Activated T-helper 9 cell treated with anti-CD3 and anti-CD28 coated beads, Interleukin-2, amount 50 U/mL, for 16 hours (primary cell): ENCODE data around the gene DGKI.

Experiments
- DNase-seq: peaks from one replicate; pipeline ENCODE4 v3.0.0-alpha.2; 2020; ENCODE audit warnings: low read depth

DGKI gene

DNA sequence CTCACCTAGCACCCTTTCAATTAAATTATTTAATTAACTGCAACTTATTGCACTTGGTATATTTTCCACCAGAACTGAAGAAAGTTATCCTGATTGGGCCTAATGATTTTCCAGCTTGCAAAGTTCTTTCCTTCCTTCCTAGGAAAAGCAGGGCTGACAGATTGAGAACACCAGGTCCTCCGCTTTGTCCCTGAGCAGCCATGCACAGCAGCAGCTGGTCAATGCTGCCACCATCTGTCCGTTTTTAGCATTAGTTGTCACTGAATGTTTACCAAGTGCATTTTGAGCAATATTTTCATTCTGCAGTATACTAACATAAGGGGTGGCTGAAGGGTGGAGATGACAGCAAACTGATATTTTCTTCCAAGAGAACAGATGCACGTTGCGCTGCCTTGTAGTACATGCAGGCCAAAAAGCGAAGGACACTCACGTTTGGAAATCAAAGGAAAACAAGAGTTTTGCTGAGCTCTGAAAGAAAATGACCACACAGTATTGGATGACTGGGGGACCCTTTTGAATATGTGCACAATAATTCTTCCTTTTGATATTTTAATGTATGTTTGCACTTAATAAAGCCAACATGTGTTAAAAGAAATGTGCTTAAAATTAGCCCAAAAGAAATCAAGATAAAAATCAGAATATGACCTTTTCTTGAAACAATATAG lies 254.4 kb downstream of the DGKI start:
- no peak for DNase-seq

DNA sequence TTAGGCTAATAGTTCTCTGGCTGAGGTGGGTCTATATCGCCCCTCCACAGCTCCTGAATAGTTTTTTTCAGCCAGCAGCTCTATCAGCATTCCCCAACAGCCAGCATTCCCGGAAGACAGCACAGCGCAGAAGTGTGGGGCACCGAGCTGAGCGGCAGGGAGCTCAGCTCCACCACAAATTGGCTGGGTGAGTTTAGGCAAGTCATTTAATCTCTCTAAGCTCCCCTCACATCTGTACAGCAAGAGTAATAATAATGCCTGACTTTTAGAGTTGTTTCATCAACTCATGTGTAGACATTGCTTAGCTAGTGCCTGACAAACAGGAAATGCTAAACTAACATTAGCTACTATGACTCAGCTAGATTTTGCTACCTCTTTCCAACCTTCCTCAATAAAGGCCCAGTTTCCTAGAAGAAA lies 255.3 kb downstream of the DGKI start:
- DNase-seq, result no peak

DNA sequence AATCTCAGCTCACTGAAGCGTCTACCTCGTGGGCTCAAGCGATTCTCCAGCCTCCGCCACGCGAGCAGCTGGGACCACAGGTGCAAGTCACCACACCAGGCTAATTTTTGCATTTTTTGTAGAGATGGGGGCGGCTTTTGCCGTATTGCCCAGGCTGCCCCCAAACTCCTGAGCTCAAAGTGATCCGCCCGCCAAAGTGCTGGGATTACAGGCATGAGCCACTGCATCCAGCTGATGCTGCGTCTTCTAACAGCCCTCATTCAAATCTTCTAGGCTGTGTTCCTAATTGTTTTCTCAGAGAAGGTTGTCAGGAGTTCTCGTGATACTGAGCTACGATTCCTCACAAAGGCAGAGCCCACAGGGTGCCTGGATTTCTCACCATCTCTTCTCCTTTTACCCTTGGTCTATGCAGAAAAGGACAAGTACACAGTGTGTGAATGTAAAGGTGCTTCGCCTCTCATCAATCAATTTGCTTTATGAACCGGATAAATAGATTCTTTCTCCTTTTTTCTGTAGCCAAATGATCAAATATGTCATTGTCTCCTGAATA lies 255.9 kb downstream of the DGKI start:
- DNase-seq, result no peak

DNA sequence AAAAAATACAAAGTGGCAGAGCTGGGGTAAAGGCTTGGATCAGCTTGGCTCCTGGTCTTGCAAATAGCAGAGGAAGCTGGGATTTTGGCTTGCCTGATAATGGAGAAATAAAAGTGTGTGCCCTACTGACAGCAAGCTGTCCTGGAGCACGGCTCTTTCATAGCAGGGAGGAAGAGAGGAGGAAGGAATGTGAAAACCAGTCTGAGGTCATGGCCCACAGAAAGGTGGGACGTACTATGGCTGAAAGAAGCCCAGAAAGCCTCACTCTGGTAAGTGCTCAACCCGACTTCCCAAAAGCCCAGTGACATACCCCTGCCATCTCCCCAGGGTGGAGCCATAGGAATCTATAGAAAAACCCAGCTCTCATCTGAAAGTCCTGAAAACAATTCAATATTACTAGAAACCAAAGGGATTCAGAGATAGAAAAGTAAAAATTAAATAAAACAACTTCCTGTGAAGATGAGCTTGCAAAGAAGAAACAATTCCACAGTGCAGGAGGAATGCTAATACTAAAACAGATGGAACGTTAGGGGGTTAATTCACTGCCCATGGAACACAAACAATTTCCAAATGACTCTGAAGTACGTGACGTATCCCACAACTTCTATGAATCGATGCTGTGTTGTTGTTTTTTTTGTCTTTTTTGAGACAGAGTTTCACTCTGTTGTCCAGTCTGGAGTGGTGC lies 256.6 kb downstream of the DGKI start:
- DNase-seq, result no peak

DNA sequence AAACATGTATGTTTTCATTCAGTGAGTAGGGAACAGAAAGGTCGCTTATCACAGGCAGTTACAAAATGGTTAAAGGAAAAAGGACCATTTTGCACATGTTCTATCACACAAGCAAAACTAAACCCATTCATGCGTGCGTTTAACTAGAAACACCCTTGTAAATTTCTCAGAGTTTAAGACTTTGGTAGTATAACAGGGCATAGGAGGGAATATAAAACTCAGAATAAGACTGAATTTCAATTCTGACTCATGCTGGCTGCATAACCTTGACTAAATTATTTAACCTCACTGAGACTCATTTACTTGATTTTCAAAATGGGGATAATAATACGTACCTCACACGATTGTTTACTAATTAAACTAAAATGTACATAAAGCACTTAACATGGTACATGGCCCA lies 259.4 kb downstream of the DGKI start:
- DNase-seq, result no peak

DNA sequence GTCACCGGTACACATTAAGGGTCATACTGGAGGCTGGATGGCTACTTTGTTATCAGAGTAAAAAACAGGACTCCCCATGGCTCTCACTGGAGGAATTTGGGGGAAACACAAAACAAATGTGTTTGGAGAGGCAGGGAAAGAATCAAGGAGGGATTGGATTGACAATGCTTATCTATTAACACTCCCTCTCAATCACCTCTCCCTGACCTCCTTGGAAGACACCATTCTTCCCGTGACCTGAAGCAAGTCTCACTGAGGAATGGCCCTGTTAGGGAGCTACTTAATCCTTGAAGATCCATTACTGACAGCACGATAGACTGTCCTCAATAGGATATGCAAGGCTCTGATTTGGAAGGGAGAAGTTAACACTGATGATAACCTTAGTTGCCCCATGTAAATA lies 261.2 kb downstream of the DGKI start:
- no peak for DNase-seq

DNA sequence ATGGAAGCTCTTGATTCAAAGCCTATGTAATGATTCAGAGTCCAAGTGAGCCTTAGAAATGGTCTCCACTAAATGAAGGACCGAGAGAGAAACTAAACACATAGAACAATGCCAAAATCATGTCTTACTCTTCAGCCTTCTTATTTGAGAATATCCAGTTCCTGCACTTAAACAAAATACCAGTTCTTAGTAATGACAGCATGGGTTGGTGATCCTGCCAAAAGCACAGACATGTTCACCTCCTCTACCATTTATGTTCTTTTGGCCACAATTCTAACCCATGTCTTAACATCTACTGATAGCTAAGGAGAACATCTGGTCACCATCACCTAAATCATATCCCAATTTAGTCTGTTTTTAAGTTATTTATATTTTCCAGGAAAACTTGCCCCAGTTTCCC lies 263.6 kb downstream of the DGKI start:
- no peak for DNase-seq

DNA sequence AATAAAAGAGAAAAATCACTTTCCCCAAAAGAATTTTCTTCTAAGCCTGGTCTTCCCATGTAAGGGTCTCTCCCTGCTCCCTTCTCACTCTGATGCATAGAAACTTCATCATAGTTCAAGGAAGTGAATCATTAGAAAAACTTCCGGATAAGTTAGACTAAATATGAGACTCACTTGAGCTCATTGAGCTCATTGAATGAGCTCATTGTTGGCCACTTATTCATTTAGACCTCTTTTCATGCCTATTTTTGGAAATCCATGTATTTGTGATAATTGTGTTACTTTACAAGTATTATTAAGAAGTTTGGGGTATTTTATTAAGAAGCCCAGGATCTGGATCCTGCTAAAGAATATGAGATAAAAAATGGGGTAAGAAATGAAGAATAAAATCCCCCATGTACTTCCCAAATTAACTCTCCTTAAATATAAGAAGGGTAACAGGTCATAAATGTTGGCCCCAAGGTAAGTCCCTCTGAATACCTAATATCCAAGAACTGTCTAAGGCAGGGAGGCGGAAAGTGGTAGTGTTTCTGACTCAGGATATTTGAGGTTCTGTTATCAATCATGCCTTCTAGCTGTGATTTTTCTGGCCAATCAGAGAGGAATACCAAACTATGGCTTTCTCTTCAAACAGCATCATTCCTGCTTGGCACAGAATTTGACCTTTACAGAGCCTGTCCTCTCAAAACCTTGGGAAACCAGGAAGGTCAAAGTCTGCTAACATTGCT lies 266.7 kb downstream of the DGKI start:
- DNase-seq, result no peak

DNA sequence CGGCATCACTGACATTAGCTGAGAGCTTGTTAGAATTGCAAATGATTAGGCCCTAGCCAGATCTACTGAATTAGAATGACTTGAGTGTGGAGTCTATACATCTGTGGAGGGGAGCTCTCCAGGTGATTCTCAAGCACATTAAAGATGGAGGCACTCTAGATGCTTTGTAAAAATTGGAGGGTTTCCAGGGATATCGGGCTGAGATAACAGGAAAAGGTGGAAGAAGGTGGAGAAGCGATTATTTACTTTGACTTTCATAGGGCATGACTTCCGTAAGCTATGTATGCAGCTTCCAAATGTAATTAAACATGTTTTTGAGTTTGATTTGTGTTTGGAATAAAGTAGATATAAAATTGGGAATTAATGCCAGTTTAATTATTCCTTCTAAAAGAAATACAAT lies 268.2 kb downstream of the DGKI start:
- DNase-seq, result no peak

DNA sequence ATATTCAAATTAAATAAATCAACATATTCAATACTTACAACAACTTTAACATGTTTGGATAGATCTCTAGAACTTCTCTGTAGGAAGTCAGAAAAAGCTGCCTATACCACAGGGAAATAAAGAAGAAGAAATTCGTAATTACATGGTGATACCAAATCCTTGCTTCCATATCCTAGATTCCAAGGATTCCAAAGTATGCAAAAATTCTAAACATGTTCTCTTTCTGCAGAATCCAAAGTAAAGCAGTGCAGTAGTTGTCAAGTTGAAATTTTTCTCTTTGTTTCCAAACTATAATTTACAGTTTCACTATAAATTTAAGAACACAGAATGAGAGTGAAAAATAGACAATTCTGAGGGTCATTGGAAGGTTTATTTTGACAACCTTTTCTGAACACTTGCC lies 269.6 kb downstream of the DGKI start:
- no peak for DNase-seq

DNA sequence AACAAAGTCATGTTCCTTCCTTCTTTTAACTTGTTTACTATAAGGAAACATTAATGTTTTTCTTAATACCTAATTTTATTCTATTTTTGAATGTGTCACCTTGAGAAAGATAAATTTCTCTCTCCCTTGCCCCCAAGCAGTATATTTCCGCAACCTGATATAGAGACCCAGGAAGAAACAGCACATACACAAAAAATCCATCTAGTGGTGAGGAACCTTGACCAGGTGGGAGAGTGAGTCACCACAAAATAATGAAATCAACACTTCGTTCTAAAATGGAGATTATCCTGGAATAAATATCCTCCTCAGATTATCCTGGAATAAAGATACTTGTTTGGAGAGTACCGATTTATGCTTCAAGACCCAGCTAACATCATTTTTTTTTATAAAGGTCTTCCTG lies 270.3 kb downstream of the DGKI start:
- DNase-seq, result no peak

DNA sequence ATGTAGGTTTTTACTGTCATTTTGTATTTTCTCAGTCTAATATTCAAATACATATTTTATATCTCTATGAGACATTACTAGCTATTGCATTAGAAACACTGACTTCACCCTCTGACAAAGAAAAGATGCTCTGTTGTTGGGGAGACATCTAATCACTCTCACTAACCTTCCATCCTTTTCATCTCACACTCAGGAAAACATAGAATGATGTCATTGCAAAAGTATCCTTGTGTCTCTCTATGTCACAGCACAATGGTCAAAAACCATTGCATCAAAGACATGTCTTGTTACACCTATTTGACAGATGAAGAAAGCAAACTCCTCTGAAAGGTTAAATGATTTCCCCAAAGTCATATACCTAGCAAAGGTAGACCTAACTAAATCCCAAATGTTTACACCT lies 272.0 kb downstream of the DGKI start:
- DNase-seq, result no peak

DNA sequence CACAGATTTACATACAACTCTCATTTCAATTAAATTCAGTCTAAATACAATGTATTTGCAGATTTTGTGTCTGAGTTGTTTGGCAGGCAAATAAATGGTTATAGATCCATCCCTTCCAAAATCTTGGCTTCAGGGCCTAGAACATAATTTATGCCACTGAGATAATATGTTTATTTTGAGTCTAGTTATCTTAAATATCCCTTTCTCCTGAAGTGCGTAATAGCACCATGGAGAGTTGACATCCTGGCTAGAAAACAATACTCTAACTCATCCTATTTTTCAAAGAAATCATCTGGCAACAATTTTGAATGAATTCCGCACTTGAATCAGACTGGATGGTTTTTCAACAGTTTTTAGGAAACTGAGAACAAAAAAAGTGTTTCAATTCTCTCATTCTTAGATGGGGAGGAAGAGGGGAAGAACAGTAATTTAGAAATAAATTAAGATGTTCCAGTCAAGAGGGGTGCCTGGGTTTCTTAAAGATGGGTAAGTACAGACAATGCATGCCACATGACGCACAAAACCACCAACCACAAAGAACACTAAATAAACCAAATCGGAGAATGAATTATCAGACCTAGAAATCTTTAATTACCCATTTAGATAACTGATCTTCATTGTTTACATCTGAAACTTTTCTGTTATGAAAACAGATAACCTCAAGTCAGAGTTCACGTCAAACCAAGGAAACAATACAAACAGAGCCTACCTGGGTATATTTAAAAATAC lies 274.6 kb downstream of the DGKI start:
- DNase-seq, result no peak

DNA sequence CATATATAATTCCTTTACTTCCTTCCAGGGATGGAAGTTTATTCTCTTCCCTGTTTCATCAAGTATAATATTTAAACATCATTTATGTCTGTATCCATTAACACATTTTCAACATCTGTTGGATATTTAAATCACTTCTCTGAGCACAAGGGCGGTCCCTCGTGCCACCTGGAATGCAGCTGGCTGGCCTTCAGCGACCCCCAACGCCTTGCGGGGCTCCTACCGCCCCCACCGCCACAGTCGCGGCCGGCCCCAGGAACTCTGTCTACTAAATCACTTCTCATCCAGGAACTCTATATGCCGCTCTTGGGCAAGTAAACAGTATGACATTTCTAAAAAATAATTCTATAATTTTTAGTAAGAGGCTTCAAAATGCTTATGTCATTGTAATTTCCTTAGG lies 282.1 kb downstream of the DGKI start:
- no peak for DNase-seq

DNA sequence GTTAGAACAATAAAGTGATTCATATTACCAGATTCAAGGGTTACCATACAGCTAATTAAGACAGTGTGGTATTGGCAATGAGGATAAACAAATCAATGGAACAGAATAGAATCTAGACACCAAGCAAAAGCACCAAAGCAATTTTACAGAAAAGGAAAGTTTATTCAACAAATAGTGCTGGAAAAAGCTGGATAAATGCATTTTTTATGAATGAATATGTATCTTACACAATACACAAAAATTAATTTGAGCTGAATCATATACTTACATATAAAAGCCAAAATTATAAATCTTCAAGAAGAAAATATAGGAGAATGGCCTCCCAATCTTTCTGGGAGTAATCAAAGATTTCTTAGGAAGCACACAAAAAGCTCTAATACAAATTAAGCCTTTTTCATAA lies 282.8 kb downstream of the DGKI start:
- no peak for DNase-seq

DNA sequence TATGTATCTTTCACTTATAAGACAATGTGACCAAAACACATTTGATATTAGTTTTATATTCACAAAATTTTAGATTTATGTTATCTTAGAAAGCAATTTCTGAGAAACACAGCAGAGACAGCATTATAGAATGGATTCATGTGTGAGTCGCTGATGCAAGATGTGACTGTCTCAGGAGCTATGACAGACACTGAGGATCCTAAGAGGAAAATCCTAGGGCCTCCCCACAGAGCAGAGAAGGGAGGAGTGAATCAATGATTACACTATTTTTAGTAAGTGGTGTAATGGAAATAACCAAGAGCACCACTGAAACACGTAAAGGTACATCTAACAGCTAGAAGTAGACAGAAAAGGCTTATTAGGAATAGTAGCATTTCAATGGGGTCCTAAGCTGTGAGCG lies 299.3 kb downstream of the DGKI start:
- DNase-seq, result no peak

DNA sequence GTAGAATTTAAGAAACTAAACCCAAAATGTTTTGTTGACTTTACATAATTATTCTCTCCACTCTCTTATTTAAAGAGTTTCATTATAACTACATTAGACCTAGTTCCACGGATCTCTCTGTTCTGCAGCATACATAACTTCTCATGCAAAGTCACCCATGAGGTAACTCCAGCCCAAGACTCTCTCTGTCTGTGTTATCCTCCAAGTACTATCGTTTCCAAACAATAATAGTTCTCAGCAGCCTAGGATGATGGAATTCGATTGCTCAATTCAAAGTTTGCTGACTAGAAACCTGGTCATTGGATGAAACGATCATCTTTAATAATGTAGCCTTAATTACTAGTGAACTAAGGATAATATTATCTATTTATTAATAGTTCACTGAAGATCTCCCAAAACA lies 300.1 kb downstream of the DGKI start:
- no peak for DNase-seq

DNA sequence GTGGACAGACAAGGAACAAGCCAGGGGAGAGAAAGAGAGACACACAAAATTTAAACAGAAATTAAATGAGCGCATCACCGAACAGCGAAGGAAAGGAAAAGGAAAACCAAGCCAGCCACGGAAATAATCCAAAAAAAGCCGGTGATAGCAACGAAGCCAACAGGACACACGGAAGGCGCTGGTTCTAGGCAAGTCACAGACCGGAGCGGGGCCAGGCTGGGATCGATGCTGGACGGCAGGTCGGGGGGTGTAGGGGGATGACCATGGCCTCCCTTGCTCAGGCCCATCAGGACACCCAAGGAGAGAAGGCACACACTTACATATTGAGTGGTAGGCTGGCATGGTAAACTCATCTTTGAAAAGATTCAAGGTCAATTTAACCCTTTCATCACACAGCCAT lies 300.8 kb downstream of the DGKI start:
- DNase-seq, result no peak

DNA sequence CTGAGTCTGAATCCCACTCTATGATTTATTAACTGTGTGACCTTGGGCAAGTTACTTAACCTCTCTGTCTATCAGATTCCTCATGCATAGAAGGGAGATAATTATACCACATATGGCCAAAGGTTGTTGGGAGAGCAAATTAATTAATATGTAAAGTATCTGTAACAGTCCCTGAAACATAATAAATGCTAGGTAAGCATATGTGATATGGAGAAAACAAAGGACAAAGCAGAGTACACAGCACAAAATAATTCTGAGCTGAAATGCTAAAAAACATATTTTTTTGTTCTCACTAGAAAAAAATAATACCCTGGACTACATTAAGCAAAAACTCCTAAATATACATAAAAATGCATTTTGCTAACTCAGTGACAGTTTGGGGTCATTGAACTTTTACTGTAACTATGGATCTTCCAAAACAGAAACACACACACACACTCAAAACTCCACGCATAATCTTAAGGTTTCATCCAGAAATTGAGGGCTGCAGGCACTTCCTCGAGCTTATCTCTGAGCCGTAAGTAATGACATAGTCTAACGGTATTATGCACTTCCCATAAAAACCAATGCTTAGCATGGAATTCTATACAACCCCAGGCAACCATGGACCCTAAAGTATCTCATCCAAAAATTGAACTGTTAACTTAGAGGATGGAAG lies 301.6 kb downstream of the DGKI start:
- DNase-seq, result no peak

DNA sequence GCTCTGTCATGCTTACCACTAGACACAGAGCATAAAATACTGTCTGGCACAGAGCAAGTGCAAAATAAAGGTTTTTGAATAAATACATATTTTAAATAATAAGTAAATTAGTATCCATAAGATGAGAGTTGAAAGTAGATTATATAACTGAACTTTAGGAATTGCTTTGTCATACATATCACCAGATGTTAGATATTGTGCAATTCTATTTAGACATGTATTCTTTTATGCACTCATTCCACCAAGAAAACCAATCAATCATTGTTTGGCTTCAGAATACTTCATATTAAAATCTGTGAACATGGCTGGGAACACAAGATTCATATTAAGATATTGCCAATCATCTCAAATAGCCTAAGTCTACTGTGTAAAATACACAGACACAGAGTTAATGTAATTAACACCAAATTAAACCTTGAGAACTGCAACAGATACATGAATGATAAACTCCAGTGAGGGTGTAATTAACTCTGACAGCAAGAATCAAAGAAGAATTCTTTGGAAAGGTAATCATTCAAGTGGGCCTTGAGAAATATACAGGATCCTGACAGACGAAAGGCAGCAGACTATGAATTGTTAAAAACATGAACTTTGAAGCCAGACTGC lies 302.2 kb downstream of the DGKI start:
- DNase-seq, result no peak

DNA sequence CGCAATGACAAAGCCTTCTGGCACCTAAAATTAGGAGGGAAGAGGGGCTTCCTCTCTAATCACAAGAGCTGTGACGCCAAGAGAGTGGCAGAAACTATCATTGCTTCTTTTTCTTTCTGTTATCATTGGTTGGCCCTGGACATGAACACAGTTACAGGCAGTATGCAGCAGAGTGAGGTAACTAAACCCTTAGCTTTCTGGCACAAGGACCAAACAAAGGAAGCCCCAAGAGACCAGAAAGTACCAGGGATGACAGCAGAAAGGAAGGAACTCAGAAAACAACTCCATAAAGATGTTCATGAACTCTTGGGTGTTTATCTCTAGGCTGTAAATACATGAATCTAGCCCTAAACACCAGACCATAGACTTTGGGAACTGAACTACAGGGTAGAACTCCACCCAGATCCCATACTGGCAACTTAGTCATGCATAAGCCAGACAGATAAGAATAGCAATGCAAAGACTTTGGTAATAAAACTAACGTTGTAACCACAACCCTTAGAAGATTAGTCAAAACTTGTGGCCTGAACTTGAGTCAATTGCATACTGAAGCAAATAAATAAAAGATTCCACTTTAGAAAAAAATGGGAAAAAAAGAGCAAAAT lies 307.6 kb downstream of the DGKI start:
- DNase-seq, result no peak
